AG09309 (cell line): ENCODE results near the gene NAA80.
"Not testable (repeated sequence)": the region's sequence is repeated elsewhere in the genome, so short reads cannot be mapped to it uniquely, and the experiment has no call there.

Source experiments
- DNase-seq: peaks from one replicate; pipeline ENCODE4 v3.0.0-alpha.2; 2010; ENCODE audit warnings: low read depth
- H3K4me3 ChIP-seq: 2 replicates; pipeline ENCODE4 v1.5.1; 2011; ENCODE audit warnings: mild to moderate bottlenecking, low read depth, low read length, moderate library complexity; ENCODE audit not compliant: control insufficient read depth
- CTCF ChIP-seq: IDR thresholded peaks from 2 replicates; pipeline ENCODE4 v1.5.1; 2011; ENCODE audit warnings: mild to moderate bottlenecking, low read depth, low read length, inconsistent platforms; ENCODE audit not compliant: insufficient read depth, control insufficient read depth; ENCODE audit errors: missing control alignments

The NAA80 gene

GRCh38 chr3:50264964-50265485 lies 34.2 kb downstream of the NAA80 start:
- DNase-seq = no peak
- H3K4me3 ChIP-seq = no peak overlapping the region
- no peak for TF ChIP-seq CTCF

GRCh38 chr3:50264383-50264963 lies 34.7 kb downstream of the NAA80 start:
- H3K4me3 ChIP-seq = no peak overlapping the region
- no peak for TF ChIP-seq CTCF
- DNase-seq = peak; percentile 73

GRCh38 chr3:50263478-50264382 lies 35.5 kb downstream of the NAA80 start:
- no peak for DNase-seq
- H3K4me3 ChIP-seq = no peak overlapping the region
- TF ChIP-seq CTCF = no peak

- no peak for DNase-seq
- no peak overlapping the region for H3K4me3 ChIP-seq
- TF ChIP-seq CTCF = no peak
These were observed 36.4 kb downstream of the NAA80 start for GRCh38 chr3:50262778-50263177.

GRCh38 chr3:50262200-50262599 lies 37.0 kb downstream of the NAA80 start:
- not testable (repeated sequence) for H3K4me3 ChIP-seq, DNase-seq

GRCh38 chr3:50261505-50261904 lies 37.7 kb downstream of the NAA80 start:
- no peak for TF ChIP-seq CTCF
- no peak overlapping the region for H3K4me3 ChIP-seq
- DNase-seq = no peak

- peak overlapping the region; percentile 41 for H3K4me3 ChIP-seq
- TF ChIP-seq CTCF = no peak
- no peak for DNase-seq
These were observed 38.2 kb downstream of the NAA80 start for GRCh38 chr3:50260942-50261441.
